Right cardiac atrium (tissue), 5 donors: ENCODE data around the gene ADRB1. TPM values are rescaled to one million over a fixed set of nuclear protein-coding genes. Genes with fewer than 3 reads are reported as not detected.

Experiments used
- ATAC-seq, 2 donors: fragments of 200-7000 bp; cut with Tn5 transposase; one replicate each; pipeline versions ENCODE4 v1.8.0 to v1.9.1; 2020; ENCODE audit warnings: moderate library complexity in 2 of 2, mild to moderate bottlenecking in 1 of 2
- DNase-seq, 3 donors: peaks; one replicate each; pipeline ENCODE4 v3.0.0-alpha.2; 2020
- H3K27ac ChIP-seq: one replicate; pipeline ENCODE4 v1.5.1; 2013; ENCODE audit warnings: mild to moderate bottlenecking, low read length, control low read depth, moderate library complexity
- H3K27me3 ChIP-seq: one replicate; pipeline ENCODE4 v1.6.1; 2013; ENCODE audit not compliant: control insufficient read depth, insufficient read depth
- H3K4me1 ChIP-seq: one replicate; pipeline ENCODE4 v1.6.1; 2013; ENCODE audit warnings: low read length; ENCODE audit not compliant: control insufficient read depth, insufficient read depth
- H3K4me3 ChIP-seq: one replicate; pipeline ENCODE4 v1.5.1; 2013; ENCODE audit warnings: low read length, control low read depth
- H3K9me3 ChIP-seq: one replicate; pipeline ENCODE4 v1.6.1; 2013; ENCODE audit warnings: low read length; ENCODE audit not compliant: control insufficient read depth
- WGBS: extraction: QIAGEN DNeasy Blood & Tissue Kit; methylation state at CpG from one replicate; pipeline ENCODE4 v1.1.7; 2013; 5-methylcytosine and 5-hydroxymethylcytosine counted together
- intact Hi-C, 4 donors: fragments of 100-400 bp; cut with DNase I; formaldehyde crosslinking; loops; one replicate each; pipeline versions ENCODE4 v1.11.0 to v1.14.0; 2022 to 2023
- polyA plus RNA-seq: library from polyadenylated mRNA; stranded (reverse); fragments of 200-250 nt; gene quantifications from one replicate; pipeline ENCODE4 v1.2.3, GENCODE V29; 2013
- total RNA-seq, 4 donors: library from RNA; stranded (reverse); fragmentation: NEBNext Ultra II Directional; extraction: Animal tissue kit (Norgen Biotek cat#: 25700); gene quantifications; one replicate each; pipeline ENCODE4 v1.2.1, GENCODE V29; 2021
- donor health status: healthy with polysubstance abuse.
- donor health status: DM: no; HTN: yes; CAD: no.
- donor health status: DM: no; HTN: no; CAD: no.
- donor health status: DM: no; HTN: yes; CAD: no; lungs with severe emphysema.
- donor health status: DM: yes; HTN: yes; CAD: no.

The ADRB1 gene
- total and polyA plus RNA-seq, 5 donors: 33.4 to 60.8 (median 46.3) TPM

DNA sequence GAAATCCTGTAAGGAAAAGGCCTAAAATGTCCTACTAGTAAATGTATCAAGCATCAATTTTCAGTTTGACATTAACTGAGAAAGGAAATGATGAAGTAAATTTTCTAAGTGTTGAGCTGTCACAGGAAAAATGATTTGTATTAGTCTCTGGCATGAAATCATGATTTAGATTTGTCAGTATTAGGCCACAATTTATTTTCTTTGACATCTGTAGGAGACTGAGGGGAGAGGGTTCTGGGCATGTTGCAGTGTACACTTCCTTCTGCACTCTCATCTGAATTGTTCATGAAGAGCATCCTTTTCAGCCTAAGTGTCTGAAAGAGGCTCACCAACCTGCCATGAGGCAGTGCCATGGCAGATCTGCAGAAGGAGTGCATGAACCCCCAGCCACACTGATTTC lies 15.9 kb downstream of the ADRB1 start:
- Histone ChIP-seq H3K4me1 (peaks cover 4% of the 10 kb centered on the region), H3K27ac (peak overlapping the region; percentile 17)
- no peak for ATAC-seq

DNA sequence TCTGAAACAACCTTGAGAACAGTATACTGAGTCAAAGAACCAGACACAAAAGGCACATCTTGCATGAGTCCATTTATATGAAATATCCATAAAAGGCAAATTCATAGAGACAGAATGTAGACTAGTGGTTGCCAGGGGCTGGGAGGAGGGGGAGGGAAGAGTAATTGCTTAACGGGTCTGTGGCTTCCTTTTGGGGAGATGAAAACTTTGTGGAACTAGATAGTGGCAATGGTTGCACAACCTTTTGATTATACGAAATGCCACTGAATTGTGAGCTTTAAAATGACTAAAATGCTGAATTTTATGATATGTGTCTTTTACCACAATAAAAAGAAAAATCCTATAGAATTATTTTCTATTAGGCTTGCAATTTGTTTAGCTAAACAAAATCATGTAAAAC lies 16.8 kb downstream of the ADRB1 start:
- intact Hi-C loops: no loop called here
- 55% methylated on average over 2 of the region's 2 CpGs for WGBS

More for the DNA sequence above, 15.9 kb downstream of the ADRB1 start:
- no peak for DNase-seq
- H3K4me3 ChIP-seq: no peak overlapping the region
- no peaks in the 10 kb centered on the region for H3K27me3 ChIP-seq
- H3K9me3 ChIP-seq: no peaks in the 10 kb centered on the region
- intact Hi-C loops: no loop called here

DNA sequence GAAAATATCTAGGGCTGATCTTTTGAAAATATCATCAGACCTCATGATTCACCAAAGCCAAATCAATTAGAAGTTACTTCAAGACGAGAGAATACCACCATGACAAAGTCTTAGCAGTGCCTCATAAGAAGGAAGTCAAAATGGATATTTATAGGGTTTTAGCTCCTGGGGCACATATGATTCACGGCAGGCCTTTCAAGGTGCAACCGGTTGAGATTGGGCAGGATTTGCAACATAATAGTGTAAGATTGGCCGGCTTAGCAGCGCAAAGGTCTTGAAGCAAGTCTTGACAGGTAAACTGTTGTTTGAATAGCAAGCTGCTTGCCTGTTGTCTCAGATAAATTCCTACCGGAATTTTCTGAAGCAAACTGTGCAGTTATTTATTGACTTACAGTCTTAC lies 17.5 kb downstream of the ADRB1 start:
- no peak for DNase-seq
- intact Hi-C loops: no loop called here
- Histone ChIP-seq H3K4me1 (peaks cover 8% of the 10 kb centered on the region), H3K27me3 (no peaks in the 10 kb centered on the region), H3K4me3 (no peak overlapping the region), H3K9me3 (no peaks in the 10 kb centered on the region), H3K27ac (no peak overlapping the region)
- no peak for ATAC-seq
- WGBS: 83% methylated on average over 6 of the region's 6 CpGs

More for the DNA sequence above, 16.8 kb downstream of the ADRB1 start:
- ATAC-seq (no peak), DNase-seq (no peak)
- Histone ChIP-seq H3K4me3 (no peak overlapping the region), H3K27me3 (no peaks in the 10 kb centered on the region), H3K27ac (no peak overlapping the region), H3K4me1 (peaks cover 8% of the 10 kb centered on the region), H3K9me3 (no peaks in the 10 kb centered on the region)

DNA sequence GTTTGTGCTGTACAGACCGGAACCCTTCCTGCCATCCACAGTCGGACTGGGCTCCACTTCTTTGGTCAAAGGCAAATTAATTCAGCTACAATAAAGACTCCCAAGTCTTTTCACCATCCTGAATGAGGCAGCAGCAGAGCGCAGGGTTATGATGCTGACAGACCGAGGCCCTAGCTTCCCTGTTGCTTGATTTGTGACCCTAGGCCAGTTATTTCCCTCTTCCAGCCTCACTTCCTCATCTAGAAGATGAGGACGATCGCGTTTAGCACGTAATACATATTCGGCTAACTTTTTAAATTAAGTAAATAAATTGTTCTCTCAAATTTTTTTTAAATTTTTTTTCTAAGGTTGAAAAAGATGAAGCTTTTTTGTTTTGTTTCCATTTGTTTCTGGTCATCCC lies 18.1 kb downstream of the ADRB1 start:
- intact Hi-C loops: no loop called here
- H3K27ac ChIP-seq: no peak overlapping the region
- H3K4me1 ChIP-seq: peaks cover 8% of the 10 kb centered on the region
- H3K9me3 ChIP-seq: no peaks in the 10 kb centered on the region
- no peak for DNase-seq
- no peak for ATAC-seq
- 87% methylated on average over 9 of the region's 9 CpGs for WGBS
- no peak overlapping the region for H3K4me3 ChIP-seq
- no peaks in the 10 kb centered on the region for H3K27me3 ChIP-seq

DNA sequence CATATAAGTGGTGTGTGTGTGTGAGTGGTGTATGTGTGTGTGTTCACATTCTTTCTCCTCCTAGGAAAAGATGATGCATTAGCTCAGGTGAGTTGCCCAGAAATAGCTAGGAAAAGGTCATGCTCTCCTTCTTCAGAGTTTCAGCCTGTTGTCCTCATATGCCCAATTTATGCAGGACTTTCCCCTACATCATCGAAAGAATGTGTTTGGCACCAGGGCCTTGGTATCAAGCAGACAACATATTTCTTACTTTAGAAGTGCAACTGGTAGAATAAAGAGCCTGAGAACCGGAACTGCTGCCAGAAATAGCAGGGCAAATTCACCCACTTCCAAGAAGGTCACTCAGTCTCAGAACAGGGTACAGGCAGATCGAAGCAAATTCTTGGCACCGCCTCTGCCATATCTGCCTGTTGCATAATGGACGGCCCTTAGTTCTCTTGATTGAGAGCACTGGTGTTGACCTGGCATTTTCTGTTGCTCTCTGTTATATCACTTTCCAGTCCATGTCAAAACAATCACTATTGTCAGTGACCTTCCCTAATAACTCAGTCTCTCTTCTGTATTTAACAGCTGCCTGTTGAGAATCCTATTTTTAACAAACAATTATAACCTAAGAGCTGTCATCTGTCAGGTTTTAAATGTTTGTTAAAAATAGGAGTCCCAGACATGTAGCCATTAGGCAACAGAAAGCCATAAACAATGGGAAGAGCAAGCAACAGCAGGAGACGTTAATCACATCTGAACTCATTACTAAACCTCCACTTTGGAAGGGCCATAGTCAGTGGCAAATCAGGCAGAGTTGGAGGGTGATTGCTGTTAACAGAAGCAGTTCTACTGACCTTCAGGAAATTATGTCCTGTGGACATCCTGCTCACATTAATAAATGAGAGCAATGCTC lies 20.7 kb downstream of the ADRB1 start:
- DNase-seq: peak; percentile 60 to 79 (median 77)
- peaks cover 8% of the 10 kb centered on the region for H3K4me1 ChIP-seq
- H3K27me3 ChIP-seq: no peaks in the 10 kb centered on the region
- ATAC-seq: peak; percentile 92 to 94
- 45% methylated on average over 6 of the region's 6 CpGs for WGBS
- H3K4me3 ChIP-seq: no peak overlapping the region
- H3K27ac ChIP-seq: peak overlapping the region; percentile 70
- H3K9me3 ChIP-seq: no peaks in the 10 kb centered on the region
- intact Hi-C loops: no loop called here

DNA sequence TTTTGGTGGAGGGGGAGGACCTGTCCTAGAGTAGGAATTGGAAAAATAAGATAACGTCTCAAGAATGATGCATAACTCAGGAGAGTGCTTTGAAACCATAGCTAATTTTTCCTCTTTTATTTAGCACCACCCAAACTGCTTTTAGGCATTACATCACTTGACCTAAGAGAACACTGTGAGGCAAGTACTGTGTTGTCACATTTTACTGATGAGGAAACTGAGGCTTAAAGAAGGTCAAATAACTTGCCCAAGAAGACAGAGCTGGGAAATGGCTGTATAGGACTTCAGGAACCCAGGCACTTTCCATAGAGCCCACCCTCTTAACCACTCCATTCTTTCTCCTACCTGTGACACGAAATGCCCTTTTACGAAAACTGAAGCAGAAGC lies 21.4 kb downstream of the ADRB1 start:
- DNase-seq: no peak
- no peaks in the 10 kb centered on the region for H3K27me3 ChIP-seq
- ATAC-seq: no peak
- H3K4me3 ChIP-seq: no peak overlapping the region
- peaks cover 8% of the 10 kb centered on the region for H3K4me1 ChIP-seq
- WGBS: 75% methylated on average over 3 of the region's 3 CpGs
- H3K9me3 ChIP-seq: no peaks in the 10 kb centered on the region
- H3K27ac ChIP-seq: peak overlapping the region; percentile 70
- intact Hi-C loops: no loop called here

DNA sequence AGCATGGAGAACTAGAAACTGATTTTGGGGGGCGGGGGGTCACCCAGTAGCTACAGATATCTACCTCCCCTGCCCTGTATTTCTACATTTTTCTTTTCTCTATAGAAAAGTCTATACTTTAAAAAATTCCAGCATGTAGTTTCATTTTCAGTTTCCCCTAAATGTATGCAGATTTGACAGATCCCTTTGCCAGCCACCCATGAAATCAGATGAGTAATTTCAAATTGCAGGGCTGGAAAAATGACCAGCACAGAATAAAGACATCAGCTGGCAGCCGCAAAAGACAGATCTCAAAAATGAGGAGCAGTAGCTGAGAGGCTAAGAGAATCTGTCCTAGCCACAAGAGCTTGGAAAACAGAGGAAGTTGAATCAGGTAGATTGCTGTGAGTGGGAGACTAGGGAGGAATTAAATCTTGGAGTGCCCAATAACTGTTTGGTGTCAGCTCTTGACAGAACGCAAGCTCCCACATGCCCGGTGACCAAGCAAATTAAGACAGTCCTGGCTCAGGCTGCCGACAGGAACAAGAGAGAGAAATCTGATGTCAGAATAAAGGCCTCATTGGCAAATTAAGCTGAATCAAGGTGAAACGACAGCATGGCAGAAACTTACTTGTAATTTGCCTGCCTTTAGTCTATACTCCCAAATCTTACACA lies 24.5 kb downstream of the ADRB1 start:
- ATAC-seq (no peak), DNase-seq (no peak)
- H3K4me1 ChIP-seq: peaks cover 6% of the 10 kb centered on the region
- H3K4me3 ChIP-seq: no peak overlapping the region
- H3K9me3 ChIP-seq: no peaks in the 10 kb centered on the region
- intact Hi-C loops: no loop called here
- H3K27me3 ChIP-seq: no peaks in the 10 kb centered on the region
- H3K27ac ChIP-seq: peak overlapping the region; percentile 30
- 76% methylated on average over 6 of the region's 6 CpGs for WGBS

DNA sequence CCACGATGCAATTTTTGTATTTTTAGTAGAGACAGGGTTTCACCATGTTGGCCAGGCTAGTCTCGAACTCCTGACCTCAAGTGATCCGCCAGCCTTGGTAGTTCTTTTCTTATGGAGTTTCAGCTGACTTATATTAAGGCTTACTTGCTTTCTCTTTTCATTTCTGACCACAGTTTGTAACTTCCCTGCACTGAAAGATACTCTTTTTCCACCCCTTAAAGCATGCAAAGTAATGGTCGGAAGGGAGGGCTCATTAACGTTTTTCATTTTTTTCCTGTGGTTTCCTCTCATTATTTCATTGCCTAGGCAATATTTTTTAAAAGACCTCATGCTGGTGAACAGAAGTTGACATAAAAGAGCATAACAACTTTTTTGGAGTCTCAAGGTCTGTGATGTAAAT lies 27.0 kb downstream of the ADRB1 start:
- Histone ChIP-seq H3K9me3 (no peaks in the 10 kb centered on the region), H3K4me1 (no peaks in the 10 kb centered on the region), H3K27ac (no peak overlapping the region), H3K27me3 (no peaks in the 10 kb centered on the region), H3K4me3 (no peak overlapping the region)
- 73% methylated on average over 5 of the region's 5 CpGs for WGBS
- DNase-seq (no peak), ATAC-seq (no peak)
- intact Hi-C loops: no loop called here

DNA sequence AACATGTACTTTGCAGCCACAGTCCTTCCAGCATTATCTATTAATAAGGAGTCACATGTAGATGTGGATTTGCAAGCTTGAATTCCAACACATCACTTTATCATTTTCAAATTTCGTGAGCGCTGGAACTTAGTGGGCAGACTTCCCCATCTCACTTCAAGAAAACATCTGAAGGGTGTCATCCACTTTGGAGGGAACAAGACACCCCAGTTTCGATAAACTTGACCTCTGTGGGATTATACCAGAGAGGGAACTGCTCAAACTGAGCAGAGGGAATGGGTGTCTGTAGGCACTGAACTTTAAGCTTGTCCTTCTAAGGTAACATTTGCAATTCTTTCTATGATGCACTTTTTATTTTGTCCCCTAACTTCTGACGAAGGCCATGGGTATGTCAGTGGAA lies 27.5 kb downstream of the ADRB1 start:
- H3K27me3 ChIP-seq: no peaks in the 10 kb centered on the region
- DNase-seq: no peak
- H3K9me3 ChIP-seq: no peaks in the 10 kb centered on the region
- H3K27ac ChIP-seq: no peak overlapping the region
- intact Hi-C loops: no loop called here
- no peak overlapping the region for H3K4me3 ChIP-seq
- no peaks in the 10 kb centered on the region for H3K4me1 ChIP-seq
- WGBS: 55% methylated on average over 4 of the region's 4 CpGs
- peak; percentile 35 to 51 for ATAC-seq

DNA sequence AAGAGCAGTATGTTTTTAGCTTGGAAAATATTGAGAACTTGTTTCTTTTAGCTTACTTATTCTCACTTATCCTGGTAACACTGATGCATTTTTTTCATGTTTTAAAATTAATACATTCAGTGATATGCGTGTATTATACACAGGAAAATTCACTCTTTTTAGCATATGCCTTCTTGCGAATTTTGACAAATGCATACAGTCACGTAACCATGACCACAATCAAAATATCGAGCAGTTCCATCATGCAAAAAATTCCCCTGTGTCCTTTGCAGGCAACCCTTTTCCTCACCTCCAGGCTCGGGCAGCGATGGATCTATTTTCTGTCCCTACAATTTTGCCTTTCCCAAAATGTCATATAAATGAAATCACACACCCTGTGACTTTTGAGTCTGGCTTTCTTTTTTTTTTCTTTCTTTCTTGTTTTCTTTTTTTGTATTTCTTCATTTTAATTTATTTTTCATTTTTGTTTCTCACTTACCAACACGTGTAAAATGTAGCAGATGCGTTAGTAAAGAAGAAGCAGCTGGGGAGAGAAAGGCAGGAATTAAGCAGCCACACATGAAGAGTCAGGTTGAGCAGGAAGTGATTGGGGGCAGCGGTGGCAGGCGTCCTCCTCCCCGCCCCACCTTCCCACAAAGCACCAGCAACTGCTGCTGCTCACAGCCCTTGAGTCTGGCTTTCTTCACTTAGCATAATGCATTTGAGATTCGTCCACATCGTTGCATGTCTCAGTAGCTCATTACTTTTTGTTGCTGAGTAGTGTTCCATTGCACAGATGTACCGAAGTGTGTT lies 29.9 kb downstream of the ADRB1 start:
- ATAC-seq: no peak
- no peak overlapping the region for H3K27ac ChIP-seq
- H3K4me3 ChIP-seq: no peak overlapping the region
- no peaks in the 10 kb centered on the region for H3K9me3 ChIP-seq
- 70% methylated on average over 14 of the region's 14 CpGs for WGBS
- no peak for DNase-seq
- intact Hi-C loops: no loop called here
- H3K27me3 ChIP-seq: no peaks in the 10 kb centered on the region
- no peaks in the 10 kb centered on the region for H3K4me1 ChIP-seq

DNA sequence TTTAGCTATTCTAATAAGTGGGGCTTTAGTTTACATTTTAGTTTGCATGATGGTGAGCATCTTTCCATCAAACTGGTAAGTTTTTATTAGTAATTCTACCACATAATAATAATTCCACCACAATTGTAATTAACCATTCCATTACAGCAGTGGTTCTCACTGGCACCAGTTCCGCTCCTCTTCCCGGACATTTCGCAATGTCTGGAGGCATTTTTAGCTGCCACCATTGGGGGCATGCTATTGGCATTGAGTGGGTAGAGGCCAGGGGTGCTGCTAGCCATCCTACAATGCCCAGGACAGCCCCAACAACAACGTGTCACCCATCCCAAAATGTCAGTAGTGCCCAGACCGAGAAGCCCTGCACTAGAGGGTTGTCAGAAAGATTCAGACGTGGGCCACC lies 31.4 kb downstream of the ADRB1 start:
- ATAC-seq (no peak), DNase-seq (no peak)
- Histone ChIP-seq H3K9me3 (no peaks in the 10 kb centered on the region), H3K4me1 (no peaks in the 10 kb centered on the region), H3K4me3 (no peak overlapping the region), H3K27ac (no peak overlapping the region), H3K27me3 (no peaks in the 10 kb centered on the region)
- 90% methylated on average over 6 of the region's 6 CpGs for WGBS
- intact Hi-C loops: no loop called here
